SK-N-SH (cell line): ENCODE data around the gene SP6.

ENCODE experiments used
- MXI1 ChIP-seq: IDR thresholded peaks from 2 replicates; pipeline ENCODE4 v1.6.1; 2012; ENCODE audit warnings: mild to moderate bottlenecking, low read depth, low read length, improper control_type of control experiment
- NFIC ChIP-seq: IDR thresholded peaks from 2 replicates; pipeline ENCODE4 v1.4.0; 2012; ENCODE audit warnings: borderline replicate concordance
- POLR2AphosphoS5 ChIP-seq: IDR thresholded peaks from 2 replicates; pipeline ENCODE4 v1.6.1; 2012; ENCODE audit warnings: low read depth, low read length

- TF ChIP-seq MXI1 (no peak), NFIC (no peak), POLR2AphosphoS5 (no peak)
Measured at GRCh38 chr17:47882247-47882646, 31.3 kb upstream of the SP6 start.
